NCI-H748 treated with DMSO at 0.1 percent for 48 hours (cell line): Measurements from ENCODE around the gene DISP2.

Source experiments
- DNase-seq: peaks from one replicate; lab custom pipeline; 2025; lab: John Stamatoyannopoulos, UW

The DISP2 gene

GRCh38 chr15:40427188-40427587, 69.2 kb downstream of the DISP2 start:
- DNase-seq = no peak

- DNase-seq = no peak
These were observed 70.2 kb downstream of the DISP2 start for GRCh38 chr15:40428185-40428584.
